ENCODE results near the gene GMDS.

The GMDS gene

GRCh38 chr6:1581120-1581991, 664.0 kb downstream of the GMDS start:
- DNase-seq (no peak), ATAC-seq (replicated peaks) (no peak)
- Mint-ChIP-seq H3K4me1 (ENCODE audit: low read depth in 2 of 2) (no peaks in the 10 kb centered on the region), H3K36me3 (ENCODE audit: insufficient read depth) (peaks cover 5% of the 10 kb centered on the region), H3K9me3 (no peaks in the 10 kb centered on the region), H3K27me3 (peaks cover 20 to 80% of the 10 kb centered on the region in 2 donors), H3K4me3 (no peak overlapping the region), H3K27ac (no peak overlapping the region)

DNA sequence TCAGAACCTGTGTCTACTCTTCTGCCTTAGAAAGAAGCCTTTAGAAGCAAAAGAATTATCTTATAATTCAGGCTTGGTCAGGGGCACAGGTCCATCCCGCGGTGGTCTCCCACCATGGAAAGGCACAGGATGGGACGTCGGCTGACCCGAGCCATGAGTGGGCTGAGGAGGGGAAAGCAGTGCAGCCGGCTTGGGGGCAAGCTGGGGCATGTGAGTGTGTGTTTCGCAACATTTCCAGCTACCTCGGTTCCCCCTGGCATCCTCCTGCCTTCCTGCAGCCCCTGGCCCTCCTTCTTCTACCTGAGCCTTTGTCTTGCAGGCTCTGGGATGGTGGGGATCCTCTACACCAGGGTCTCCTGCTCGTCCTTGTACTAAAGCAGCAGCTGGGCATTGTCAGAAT, 664.8 kb downstream of the GMDS start:
- H3K4me1 Mint-ChIP-seq (ENCODE audit: low read depth in 2 of 2), result no peaks in the 10 kb centered on the region
- peaks cover 28 to 80% of the 10 kb centered on the region in 2 donors for H3K27me3 Mint-ChIP-seq
- peaks cover 5% of the 10 kb centered on the region for H3K36me3 Mint-ChIP-seq (ENCODE audit: insufficient read depth)
- no peak overlapping the region for H3K27ac Mint-ChIP-seq
- H3K4me3 Mint-ChIP-seq, result no peak overlapping the region
- no peak for DNase-seq
- H3K9me3 Mint-ChIP-seq, result no peaks in the 10 kb centered on the region
- ATAC-seq (replicated peaks), result no peak

GRCh38 chr6:1580109-1580508, 665.3 kb downstream of the GMDS start:
- ATAC-seq (replicated peaks), result no peak
- no peak overlapping the region for H3K27ac Mint-ChIP-seq
- H3K27me3 Mint-ChIP-seq, result peaks cover 32 to 80% of the 10 kb centered on the region in 2 donors
- no peak for DNase-seq
- H3K4me3 Mint-ChIP-seq, result no peak overlapping the region
- no peaks in the 10 kb centered on the region for H3K4me1 Mint-ChIP-seq (ENCODE audit: low read depth in 2 of 2)
- H3K36me3 Mint-ChIP-seq (ENCODE audit: insufficient read depth), result peaks cover 5% of the 10 kb centered on the region
- no peaks in the 10 kb centered on the region for H3K9me3 Mint-ChIP-seq

DNA sequence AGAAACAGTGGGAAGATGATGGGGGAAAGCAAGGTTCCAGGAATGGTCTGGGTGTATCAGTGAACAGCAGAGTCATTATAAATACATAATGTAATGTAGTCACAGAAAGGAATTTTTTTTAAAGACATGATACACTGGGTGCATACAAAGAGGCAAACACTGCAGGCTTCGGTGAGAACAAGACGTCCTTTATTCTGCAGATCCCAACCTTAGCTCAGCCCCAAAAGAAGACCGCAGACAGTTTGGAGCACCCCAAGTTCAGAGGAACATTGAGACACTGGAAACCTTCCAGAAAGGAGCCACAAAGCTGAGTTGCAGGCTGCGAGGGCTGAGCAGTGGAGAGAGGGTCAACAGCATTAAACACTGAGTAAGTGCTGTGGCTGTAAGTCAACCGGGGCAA, 666.3 kb downstream of the GMDS start:
- Mint-ChIP-seq H3K4me1 (ENCODE audit: low read depth in 2 of 2) (no peaks in the 10 kb centered on the region), H3K27ac (no peak overlapping the region), H3K4me3 (no peak overlapping the region), H3K36me3 (ENCODE audit: insufficient read depth) (peaks cover 5% of the 10 kb centered on the region), H3K27me3 (peaks cover 43 to 87% of the 10 kb centered on the region in 2 donors), H3K9me3 (no peaks in the 10 kb centered on the region)
- DNase-seq (no peak), ATAC-seq (replicated peaks) (no peak)

GRCh38 chr6:1577896-1578745, 667.3 kb downstream of the GMDS start:
- Mint-ChIP-seq H3K36me3 (ENCODE audit: insufficient read depth) (peaks cover 5% of the 10 kb centered on the region), H3K27me3 (peaks cover 49 to 85% of the 10 kb centered on the region in 2 donors), H3K4me1 (ENCODE audit: low read depth in 2 of 2) (no peaks in the 10 kb centered on the region), H3K4me3 (no peak overlapping the region), H3K27ac (no peak overlapping the region), H3K9me3 (no peaks in the 10 kb centered on the region)
- ATAC-seq (replicated peaks), result no peak
- DNase-seq, result no peak

- DNase-seq, result no peak
- no peak for ATAC-seq (replicated peaks)
- Mint-ChIP-seq H3K9me3 (peaks cover 0 to 2% of the 10 kb centered on the region in 2 donors), H3K36me3 (ENCODE audit: insufficient read depth) (peaks cover 5% of the 10 kb centered on the region), H3K4me1 (ENCODE audit: low read depth in 2 of 2) (no peaks in the 10 kb centered on the region), H3K27me3 (peaks cover 55 to 89% of the 10 kb centered on the region in 2 donors), H3K4me3 (no peak overlapping the region), H3K27ac (no peak overlapping the region)
Observed at GRCh38 chr6:1577146-1577680, 668.2 kb downstream of the GMDS start.

GRCh38 chr6:1576711-1577110, 668.7 kb downstream of the GMDS start:
- H3K36me3 Mint-ChIP-seq (ENCODE audit: insufficient read depth), result peaks cover 5% of the 10 kb centered on the region
- H3K4me3 Mint-ChIP-seq, result no peak overlapping the region
- ATAC-seq (replicated peaks), result no peak
- no peak overlapping the region for H3K27ac Mint-ChIP-seq
- DNase-seq, result no peak
- H3K27me3 Mint-ChIP-seq, result peaks cover 60 to 89% of the 10 kb centered on the region in 2 donors
- H3K9me3 Mint-ChIP-seq, result peaks cover 0 to 7% of the 10 kb centered on the region in 2 donors
- no peaks in the 10 kb centered on the region for H3K4me1 Mint-ChIP-seq (ENCODE audit: low read depth in 2 of 2)

DNA sequence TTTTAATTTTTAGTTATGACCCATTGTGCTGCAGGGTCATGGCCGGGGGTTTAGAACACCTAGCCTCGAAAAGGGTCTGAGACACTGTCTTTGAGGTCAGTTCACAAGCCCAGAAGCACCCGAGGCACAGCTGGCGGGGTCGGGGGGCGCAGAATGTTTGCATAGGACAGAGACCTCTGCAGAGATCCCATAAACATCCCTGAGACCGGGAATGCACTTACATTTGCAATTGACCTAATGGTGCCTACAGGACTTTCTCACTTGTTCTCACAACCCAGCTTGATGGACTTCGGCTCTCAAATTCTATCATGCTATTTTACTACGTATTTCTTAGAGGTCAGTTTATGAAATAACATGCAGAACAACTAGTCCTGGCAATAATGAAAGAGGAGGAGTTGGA, 669.2 kb downstream of the GMDS start:
- ATAC-seq (replicated peaks) (no peak), DNase-seq (no peak)
- Mint-ChIP-seq H3K36me3 (ENCODE audit: insufficient read depth) (peaks cover 5% of the 10 kb centered on the region), H3K4me3 (no peak overlapping the region), H3K9me3 (peaks cover 0 to 12% of the 10 kb centered on the region in 2 donors), H3K27ac (no peak overlapping the region), H3K4me1 (ENCODE audit: low read depth in 2 of 2) (no peaks in the 10 kb centered on the region), H3K27me3 (peaks cover 60 to 87% of the 10 kb centered on the region in 2 donors)

- no peak for ATAC-seq (replicated peaks)
- no peaks in the 10 kb centered on the region for H3K4me1 Mint-ChIP-seq (ENCODE audit: low read depth in 2 of 2)
- peaks cover 2 to 20% of the 10 kb centered on the region in 2 donors for H3K9me3 Mint-ChIP-seq
- no peak overlapping the region for H3K4me3 Mint-ChIP-seq
- peaks cover 61 to 79% of the 10 kb centered on the region in 2 donors for H3K27me3 Mint-ChIP-seq
- H3K27ac Mint-ChIP-seq, result no peak overlapping the region
- peaks cover 5% of the 10 kb centered on the region for H3K36me3 Mint-ChIP-seq (ENCODE audit: insufficient read depth)
- no peak for DNase-seq
Observed at GRCh38 chr6:1575210-1576041, 670.0 kb downstream of the GMDS start.

DNA sequence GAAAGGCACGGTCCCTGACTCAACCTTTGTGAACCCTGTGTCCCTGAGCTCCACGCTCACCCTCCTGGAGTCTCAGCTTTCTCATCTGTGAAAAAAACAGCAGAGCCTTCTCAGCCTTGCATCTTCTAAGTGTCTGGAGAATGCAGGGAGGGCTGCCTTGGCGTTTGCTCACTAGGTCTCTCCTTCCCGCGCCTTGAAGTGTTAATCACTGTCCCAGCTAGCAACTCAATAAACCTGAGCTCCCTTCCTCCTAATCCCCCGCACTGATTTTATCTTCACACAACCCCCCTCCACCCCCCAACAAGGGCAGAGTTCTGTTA, 670.6 kb downstream of the GMDS start:
- H3K27ac Mint-ChIP-seq, result no peak overlapping the region
- peaks cover 2 to 20% of the 10 kb centered on the region in 2 donors for H3K9me3 Mint-ChIP-seq
- no peaks in the 10 kb centered on the region for H3K4me1 Mint-ChIP-seq (ENCODE audit: low read depth in 2 of 2)
- peaks cover 55 to 73% of the 10 kb centered on the region in 2 donors for H3K27me3 Mint-ChIP-seq
- H3K4me3 Mint-ChIP-seq, result no peak overlapping the region
- ATAC-seq (replicated peaks) (no peak), DNase-seq (no peak)
- peaks cover 5% of the 10 kb centered on the region for H3K36me3 Mint-ChIP-seq (ENCODE audit: insufficient read depth)

DNA sequence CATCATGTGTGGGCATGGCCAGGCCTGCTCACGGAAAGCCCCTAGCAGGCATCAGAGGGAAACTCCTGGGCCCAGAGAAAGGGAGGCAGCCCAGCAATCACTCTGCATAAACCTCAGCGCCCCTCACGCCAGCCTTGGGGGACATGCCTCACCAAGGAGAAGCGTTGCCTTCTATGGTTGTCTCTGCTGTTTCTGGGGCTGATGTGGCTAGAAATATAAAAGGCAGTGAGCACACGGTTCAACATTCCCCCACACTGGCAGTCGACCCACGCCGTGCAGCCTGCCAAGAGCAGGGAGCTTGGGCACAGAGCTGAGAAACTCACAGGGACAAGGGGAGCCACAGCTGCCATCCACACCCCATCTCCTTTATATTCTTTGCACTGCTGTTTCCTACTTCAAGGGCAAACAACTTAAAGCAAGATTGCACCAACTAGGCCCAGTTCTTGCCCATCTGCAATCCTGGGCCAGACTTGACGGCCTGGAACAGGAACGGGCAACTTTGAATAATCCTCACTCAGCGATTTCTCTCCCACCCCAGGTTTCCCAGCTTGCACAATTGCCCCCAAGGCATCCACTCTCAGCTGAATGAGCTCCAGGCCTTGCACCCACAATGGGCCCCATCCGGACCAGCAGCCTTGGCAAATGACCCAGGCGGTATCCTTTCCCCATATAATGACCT, 671.2 kb downstream of the GMDS start:
- Mint-ChIP-seq H3K27me3 (peaks cover 53 to 67% of the 10 kb centered on the region in 2 donors), H3K36me3 (ENCODE audit: insufficient read depth) (peaks cover 5% of the 10 kb centered on the region), H3K4me3 (no peak overlapping the region), H3K27ac (no peak overlapping the region), H3K9me3 (peaks cover 2 to 20% of the 10 kb centered on the region in 2 donors), H3K4me1 (ENCODE audit: low read depth in 2 of 2) (no peaks in the 10 kb centered on the region)
- DNase-seq (no peak), ATAC-seq (replicated peaks) (no peak)
